ENCODE results near the gene CCDC171.

CCDC171 gene

GRCh38 chr9:15966471-15966870 lies 413.6 kb downstream of the CCDC171 start:
- H3F3A ChIP-seq (ENCODE audit: insufficient read depth): no peaks in the 10 kb centered on the region
- H2AFZ ChIP-seq (ENCODE audit: low read depth, low read length, severe bottlenecking): no peak overlapping the region
- TF ChIP-seq EZH2phosphoT487 (conservative IDR thresholded peaks at IDR 0.05; ENCODE audit: low read length) (no peak), CTCF (IDR thresholded peaks at IDR 0.05; ENCODE audit: insufficient read depth, low read length, poor library complexity, severe bottlenecking) (no peak)
- H3K36me3 ChIP-seq (ENCODE audit: low read length): no peaks in the 10 kb centered on the region
- H3K9me2 ChIP-seq (replicated peaks; ENCODE audit: insufficient read depth, low read length): no peaks in the 10 kb centered on the region
- H3K9me3 ChIP-seq (ENCODE audit: insufficient read depth, low read length): no peaks in the 10 kb centered on the region
- no peaks in the 10 kb centered on the region for H4K20me1 ChIP-seq (ENCODE audit: low read depth, low read length)
- no peaks in the 10 kb centered on the region for H3K79me2 ChIP-seq (ENCODE audit: insufficient read depth, low read length)
- H3K4me2 ChIP-seq (ENCODE audit: low read depth, low read length, poor library complexity, severe bottlenecking): no peak overlapping the region
- no peak overlapping the region for H3K9ac ChIP-seq (ENCODE audit: low read length)
- no peak overlapping the region for H3K4me3 ChIP-seq (ENCODE audit: insufficient read depth, low read length, poor library complexity, severe bottlenecking)
- H3K27ac ChIP-seq (ENCODE audit: low read depth, low read length): no peak overlapping the region
- no peaks in the 10 kb centered on the region for H3K27me3 ChIP-seq (ENCODE audit: low read length)

GRCh38 chr9:15967068-15967467 lies 414.2 kb downstream of the CCDC171 start:
- H3K36me3 ChIP-seq (ENCODE audit: low read length): no peaks in the 10 kb centered on the region
- TF ChIP-seq EZH2phosphoT487 (conservative IDR thresholded peaks at IDR 0.05; ENCODE audit: low read length) (no peak), CTCF (IDR thresholded peaks at IDR 0.05; ENCODE audit: insufficient read depth, low read length, poor library complexity, severe bottlenecking) (no peak)
- H3K27me3 ChIP-seq (ENCODE audit: low read length): no peaks in the 10 kb centered on the region
- no peaks in the 10 kb centered on the region for H3K9me2 ChIP-seq (replicated peaks; ENCODE audit: insufficient read depth, low read length)
- no peak overlapping the region for H2AFZ ChIP-seq (ENCODE audit: low read depth, low read length, severe bottlenecking)
- no peak overlapping the region for H3K9ac ChIP-seq (ENCODE audit: low read length)
- no peak overlapping the region for H3K4me3 ChIP-seq (ENCODE audit: insufficient read depth, low read length, poor library complexity, severe bottlenecking)
- no peaks in the 10 kb centered on the region for H3K9me3 ChIP-seq (ENCODE audit: insufficient read depth, low read length)
- H4K20me1 ChIP-seq (ENCODE audit: low read depth, low read length): no peaks in the 10 kb centered on the region
- no peak overlapping the region for H3K27ac ChIP-seq (ENCODE audit: low read depth, low read length)
- H3K4me2 ChIP-seq (ENCODE audit: low read depth, low read length, poor library complexity, severe bottlenecking): no peak overlapping the region
- H3K79me2 ChIP-seq (ENCODE audit: insufficient read depth, low read length): no peaks in the 10 kb centered on the region
- no peaks in the 10 kb centered on the region for H3F3A ChIP-seq (ENCODE audit: insufficient read depth)

- no peak overlapping the region for H3K4me3 ChIP-seq (ENCODE audit: insufficient read depth, low read length, poor library complexity, severe bottlenecking)
- H3K79me2 ChIP-seq (ENCODE audit: insufficient read depth, low read length): no peaks in the 10 kb centered on the region
- no peaks in the 10 kb centered on the region for H3K27me3 ChIP-seq (ENCODE audit: low read length)
- H4K20me1 ChIP-seq (ENCODE audit: low read depth, low read length): no peaks in the 10 kb centered on the region
- H3K9me2 ChIP-seq (replicated peaks; ENCODE audit: insufficient read depth, low read length): no peaks in the 10 kb centered on the region
- no peak for TF ChIP-seq CTCF (IDR thresholded peaks at IDR 0.05; ENCODE audit: insufficient read depth, low read length, poor library complexity, severe bottlenecking)
- no peak for TF ChIP-seq EZH2phosphoT487 (conservative IDR thresholded peaks at IDR 0.05; ENCODE audit: low read length)
- H3K9me3 ChIP-seq (ENCODE audit: insufficient read depth, low read length): no peaks in the 10 kb centered on the region
- H2AFZ ChIP-seq (ENCODE audit: low read depth, low read length, severe bottlenecking): no peak overlapping the region
- H3K36me3 ChIP-seq (ENCODE audit: low read length): no peaks in the 10 kb centered on the region
- H3K4me2 ChIP-seq (ENCODE audit: low read depth, low read length, poor library complexity, severe bottlenecking): no peak overlapping the region
- no peak overlapping the region for H3K27ac ChIP-seq (ENCODE audit: low read depth, low read length)
- H3F3A ChIP-seq (ENCODE audit: insufficient read depth): no peaks in the 10 kb centered on the region
- H3K9ac ChIP-seq (ENCODE audit: low read length): no peak overlapping the region
Observed at GRCh38 chr9:15972760-15973159, 419.9 kb downstream of the CCDC171 start.

Measured in SU-DHL-6 (cell line).